ENCODE measurements around the gene C1QA.

DNA sequence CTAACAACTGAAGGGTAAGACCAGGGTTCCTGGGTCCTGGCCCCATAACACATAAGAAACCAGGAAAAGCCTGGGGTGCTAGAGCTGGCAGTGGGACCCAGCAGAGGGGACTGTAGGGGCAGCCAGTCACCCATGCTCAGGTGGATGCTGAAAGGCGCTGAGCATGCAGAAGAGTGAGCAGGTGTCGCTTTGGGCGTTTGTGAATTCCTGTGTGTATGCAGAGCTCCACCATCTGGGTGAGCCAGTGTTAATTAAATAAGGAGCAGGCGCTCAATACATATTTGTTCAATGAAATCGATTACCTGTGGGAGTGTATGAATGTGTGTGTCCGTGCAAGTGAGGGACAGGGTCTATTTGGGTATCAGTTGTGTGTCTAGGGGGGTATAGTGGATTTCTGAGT lies 499 bp downstream of the C1QA start:
- no peak for TF ChIP-seq EZH2 (IDR thresholded peaks at IDR 0.05; ENCODE audit: borderline replicate concordance, low read depth, low read length, poor library complexity, severe bottlenecking)
- TF ChIP-seq, protein P1, sequence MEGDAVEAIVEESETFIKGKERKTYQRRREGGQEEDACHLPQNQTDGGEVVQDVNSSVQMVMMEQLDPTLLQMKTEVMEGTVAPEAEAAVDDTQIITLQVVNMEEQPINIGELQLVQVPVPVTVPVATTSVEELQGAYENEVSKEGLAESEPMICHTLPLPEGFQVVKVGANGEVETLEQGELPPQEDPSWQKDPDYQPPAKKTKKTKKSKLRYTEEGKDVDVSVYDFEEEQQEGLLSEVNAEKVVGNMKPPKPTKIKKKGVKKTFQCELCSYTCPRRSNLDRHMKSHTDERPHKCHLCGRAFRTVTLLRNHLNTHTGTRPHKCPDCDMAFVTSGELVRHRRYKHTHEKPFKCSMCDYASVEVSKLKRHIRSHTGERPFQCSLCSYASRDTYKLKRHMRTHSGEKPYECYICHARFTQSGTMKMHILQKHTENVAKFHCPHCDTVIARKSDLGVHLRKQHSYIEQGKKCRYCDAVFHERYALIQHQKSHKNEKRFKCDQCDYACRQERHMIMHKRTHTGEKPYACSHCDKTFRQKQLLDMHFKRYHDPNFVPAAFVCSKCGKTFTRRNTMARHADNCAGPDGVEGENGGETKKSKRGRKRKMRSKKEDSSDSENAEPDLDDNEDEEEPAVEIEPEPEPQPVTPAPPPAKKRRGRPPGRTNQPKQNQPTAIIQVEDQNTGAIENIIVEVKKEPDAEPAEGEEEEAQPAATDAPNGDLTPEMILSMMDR (conservative IDR thresholded peaks at IDR 0.05; ENCODE audit: low read depth, low read length): no peak

All from A673 (cell line).